ENCODE results near the gene SIM1. TPM values are rescaled to one million over a fixed set of nuclear protein-coding genes. Genes with fewer than 3 reads are reported as not detected.
A peak's percentile ranks its signal among the peaks of the same experiment; 100 is the strongest.

SIM1 gene
- polyA plus RNA-seq, 6 donors from 2014 or later: not detected

- Mint-ChIP-seq H3K4me3 (peak overlapping the region in 2 of 8 donors; percentile 0 to 34), H3K36me3 (peaks cover 0 to 14% of the 10 kb centered on the region in 2 donors), H3K9me3 (peaks cover under 1 to 17% (median 7%) of the 10 kb centered on the region in 7 donors), H3K4me1 (peaks cover 0 to 13% (median 4%) of the 10 kb centered on the region in 3 donors), H3K27me3 (peaks cover 22 to 30% (median 29%) of the 10 kb centered on the region in 3 donors), H3K27ac (peak overlapping the region in 3 of 6 donors; percentile 27 to 48 (median 28))
- ATAC-seq (ENCODE audit: low read depth in 2 of 2): no peak
- no peak for DNase-seq
Observed at GRCh38 chr6:100449239-100449691, 15.5 kb downstream of the SIM1 start.

GRCh38 chr6:100447900-100448748, 16.6 kb downstream of the SIM1 start:
- H3K27ac Mint-ChIP-seq: peak overlapping the region in 2 of 6 donors; percentile 15 to 84
- no peak for DNase-seq
- H3K4me1 Mint-ChIP-seq: peaks cover 0 to 13% (median 4%) of the 10 kb centered on the region in 3 donors
- H3K4me3 Mint-ChIP-seq: no peak overlapping the region
- peaks cover 28 to 31% (median 30%) of the 10 kb centered on the region in 3 donors for H3K27me3 Mint-ChIP-seq
- peaks cover 0 to 10% (median 5%) of the 10 kb centered on the region in 7 donors for H3K9me3 Mint-ChIP-seq
- ATAC-seq (ENCODE audit: low read depth in 2 of 2): no peak
- peaks cover 0 to 14% of the 10 kb centered on the region in 2 donors for H3K36me3 Mint-ChIP-seq

- H3K4me1 Mint-ChIP-seq: peaks cover 0 to 13% (median 4%) of the 10 kb centered on the region in 3 donors
- peak overlapping the region in 2 of 6 donors; percentile 15 to 61 for H3K27ac Mint-ChIP-seq
- H3K4me3 Mint-ChIP-seq: peak overlapping the region in 2 of 8 donors; percentile 4 to 33
- H3K36me3 Mint-ChIP-seq: peaks cover 0 to 14% of the 10 kb centered on the region in 2 donors
- H3K27me3 Mint-ChIP-seq: peaks cover 28 to 31% (median 30%) of the 10 kb centered on the region in 3 donors
- ATAC-seq (ENCODE audit: low read depth in 2 of 2) (no peak), DNase-seq (no peak)
- H3K9me3 Mint-ChIP-seq: peaks cover 0 to 8% (median 4%) of the 10 kb centered on the region in 7 donors
Observed at GRCh38 chr6:100447081-100447899, 17.4 kb downstream of the SIM1 start.

- peaks cover 30 to 38% (median 35%) of the 10 kb centered on the region in 3 donors for H3K27me3 Mint-ChIP-seq
- H3K27ac Mint-ChIP-seq: peak overlapping the region in 1 of 6 donors; percentile 29
- H3K9me3 Mint-ChIP-seq: peaks cover 0 to 8% (median 4%) of the 10 kb centered on the region in 7 donors
- peaks cover 0 to 13% (median 4%) of the 10 kb centered on the region in 3 donors for H3K4me1 Mint-ChIP-seq
- peaks cover 0 to 14% of the 10 kb centered on the region in 2 donors for H3K36me3 Mint-ChIP-seq
- no peak for DNase-seq
- no peak for ATAC-seq (ENCODE audit: low read depth in 2 of 2)
- H3K4me3 Mint-ChIP-seq: peak overlapping the region in 2 of 8 donors; percentile 7 to 13
Observed at GRCh38 chr6:100446115-100447080, 18.3 kb downstream of the SIM1 start.

- no peak for ATAC-seq (ENCODE audit: low read depth in 2 of 2)
- peaks cover 0 to 13% (median 4%) of the 10 kb centered on the region in 3 donors for H3K4me1 Mint-ChIP-seq
- H3K36me3 Mint-ChIP-seq: peaks cover 0 to 14% of the 10 kb centered on the region in 2 donors
- no peak for DNase-seq
- H3K27ac Mint-ChIP-seq: no peak overlapping the region
- peaks cover 0 to 8% (median 4%) of the 10 kb centered on the region in 7 donors for H3K9me3 Mint-ChIP-seq
- H3K27me3 Mint-ChIP-seq: peaks cover 35 to 47% (median 44%) of the 10 kb centered on the region in 3 donors
- no peak overlapping the region for H3K4me3 Mint-ChIP-seq
Observed at GRCh38 chr6:100445512-100445911, 19.2 kb downstream of the SIM1 start.

GRCh38 chr6:100440935-100441334, 23.8 kb downstream of the SIM1 start:
- no peaks in the 10 kb centered on the region for H3K36me3 Mint-ChIP-seq
- H3K4me3 Mint-ChIP-seq: no peak overlapping the region
- H3K27me3 Mint-ChIP-seq: peaks cover 30 to 63% (median 52%) of the 10 kb centered on the region in 3 donors
- H3K4me1 Mint-ChIP-seq: no peaks in the 10 kb centered on the region
- DNase-seq (no peak), ATAC-seq (ENCODE audit: low read depth in 2 of 2) (no peak)
- peaks cover 0 to 1% (median 0%) of the 10 kb centered on the region in 7 donors for H3K9me3 Mint-ChIP-seq
- no peak overlapping the region for H3K27ac Mint-ChIP-seq

GRCh38 chr6:100435299-100435698, 29.4 kb downstream of the SIM1 start:
- no peak for DNase-seq
- no peak for ATAC-seq (ENCODE audit: low read depth in 2 of 2)
- H3K9me3 Mint-ChIP-seq: peaks cover 0 to 6% (median 2%) of the 10 kb centered on the region in 7 donors
- H3K27me3 Mint-ChIP-seq: peaks cover 36 to 47% (median 44%) of the 10 kb centered on the region in 3 donors
- H3K36me3 Mint-ChIP-seq: no peaks in the 10 kb centered on the region
- H3K4me1 Mint-ChIP-seq: no peaks in the 10 kb centered on the region
- H3K4me3 Mint-ChIP-seq: no peak overlapping the region
- H3K27ac Mint-ChIP-seq: no peak overlapping the region

GRCh38 chr6:100433726-100434435, 30.8 kb downstream of the SIM1 start:
- no peak overlapping the region for H3K4me3 Mint-ChIP-seq
- peaks cover 27 to 33% (median 32%) of the 10 kb centered on the region in 3 donors for H3K27me3 Mint-ChIP-seq
- H3K36me3 Mint-ChIP-seq: no peaks in the 10 kb centered on the region
- no peak overlapping the region for H3K27ac Mint-ChIP-seq
- ATAC-seq (ENCODE audit: low read depth in 2 of 2) (no peak), DNase-seq (no peak)
- H3K4me1 Mint-ChIP-seq: no peaks in the 10 kb centered on the region
- peaks cover 0 to 6% (median 2%) of the 10 kb centered on the region in 7 donors for H3K9me3 Mint-ChIP-seq

GRCh38 chr6:100432136-100432535, 32.6 kb downstream of the SIM1 start:
- ATAC-seq (ENCODE audit: low read depth in 2 of 2) (no peak), DNase-seq (no peak)
- Mint-ChIP-seq H3K27me3 (peaks cover 19 to 32% (median 27%) of the 10 kb centered on the region in 3 donors), H3K27ac (no peak overlapping the region), H3K36me3 (no peaks in the 10 kb centered on the region), H3K9me3 (peaks cover 0 to 6% (median 2%) of the 10 kb centered on the region in 7 donors), H3K4me1 (no peaks in the 10 kb centered on the region), H3K4me3 (no peak overlapping the region)

- ATAC-seq (ENCODE audit: low read depth in 2 of 2) (no peak), DNase-seq (no peak)
- Mint-ChIP-seq H3K36me3 (no peaks in the 10 kb centered on the region), H3K4me3 (no peak overlapping the region), H3K27me3 (peaks cover 17 to 27% (median 24%) of the 10 kb centered on the region in 3 donors), H3K9me3 (peaks cover 0 to 6% (median 2%) of the 10 kb centered on the region in 7 donors), H3K27ac (no peak overlapping the region), H3K4me1 (no peaks in the 10 kb centered on the region)
Observed at GRCh38 chr6:100430962-100431361, 33.8 kb downstream of the SIM1 start.

GRCh38 chr6:100427452-100427851, 37.3 kb downstream of the SIM1 start:
- Mint-ChIP-seq H3K4me3 (no peak overlapping the region), H3K36me3 (no peaks in the 10 kb centered on the region), H3K27ac (no peak overlapping the region), H3K27me3 (peaks cover 1 to 11% (median 4%) of the 10 kb centered on the region in 3 donors), H3K4me1 (no peaks in the 10 kb centered on the region), H3K9me3 (peaks cover 0 to 2% (median 0%) of the 10 kb centered on the region in 7 donors)
- DNase-seq (no peak), ATAC-seq (ENCODE audit: low read depth in 2 of 2) (no peak)
